K562 (cell line): ENCODE results near the gene GALNT18.

Experiments
- GABPA ChIP-seq: fragments of 200-800 bp; sonication (Bioruptor generic); conservative IDR thresholded peaks from 2 replicates; pipeline ENCODE4 v1.6.1; 2016; ENCODE audit warnings: low read depth, missing genetic modification characterization, missing compliant biosample characterization
- NBN ChIP-seq: fragments of 450-650 bp; IDR thresholded peaks from 2 replicates; pipeline ENCODE4 v1.6.1; 2016; ENCODE audit warnings: low read depth, mild to moderate bottlenecking
- POLR2AphosphoS5 ChIP-seq: IDR thresholded peaks from 2 replicates; pipeline ENCODE4 v1.6.1; 2011; ENCODE audit warnings: mild to moderate bottlenecking, low read depth, low read length, moderate library complexity; ENCODE audit not compliant: control insufficient read depth, insufficient read depth
- STAG1 ChIP-seq: sonication (generic); formaldehyde crosslinking; IDR thresholded peaks from 2 replicates; pipeline ENCODE4 v1.5.0; 2020; ENCODE audit warnings: missing genetic modification reagents, borderline replicate concordance
- ZBTB8A ChIP-seq: fragments of 450-650 bp; IDR thresholded peaks from 2 replicates; pipeline ENCODE4 v1.6.1; 2018; ENCODE audit warnings: mild to moderate bottlenecking, moderate library complexity; ENCODE audit not compliant: partially characterized antibody
- ZNF239 ChIP-seq: fragments of 250-450 bp; sonication (Bioruptor Pico); IDR thresholded peaks from 2 replicates; pipeline ENCODE4 v1.4.0; 2020; ENCODE audit warnings: mild to moderate bottlenecking
- TF ChIP-seq, protein P1 (sequence below): fragments of 250-450 bp; sonication (Bioruptor Pico); IDR thresholded peaks from 2 replicates; pipeline ENCODE4 v1.8.0; 2022; ENCODE audit warnings: inconsistent platforms
- TF ChIP-seq, protein P2 (sequence below): IDR thresholded peaks from 2 replicates; pipeline ENCODE4 v1.6.1; 2011; ENCODE audit warnings: borderline replicate concordance, low read depth, mild to moderate bottlenecking, moderate library complexity, low read length; ENCODE audit not compliant: insufficient read depth, poor library complexity, severe bottlenecking
- TF ChIP-seq, protein P3 (sequence below), 2 experiments: fragments of 150-350 bp in 1 of 2; IDR thresholded peaks; 2 replicates each; pipeline ENCODE4 v1.6.1; 2012 to 2016; ENCODE audit warnings: low read depth in 2 of 2, low read length in 2 of 2, mild to moderate bottlenecking in 1 of 2, moderate library complexity in 1 of 2

DNA sequence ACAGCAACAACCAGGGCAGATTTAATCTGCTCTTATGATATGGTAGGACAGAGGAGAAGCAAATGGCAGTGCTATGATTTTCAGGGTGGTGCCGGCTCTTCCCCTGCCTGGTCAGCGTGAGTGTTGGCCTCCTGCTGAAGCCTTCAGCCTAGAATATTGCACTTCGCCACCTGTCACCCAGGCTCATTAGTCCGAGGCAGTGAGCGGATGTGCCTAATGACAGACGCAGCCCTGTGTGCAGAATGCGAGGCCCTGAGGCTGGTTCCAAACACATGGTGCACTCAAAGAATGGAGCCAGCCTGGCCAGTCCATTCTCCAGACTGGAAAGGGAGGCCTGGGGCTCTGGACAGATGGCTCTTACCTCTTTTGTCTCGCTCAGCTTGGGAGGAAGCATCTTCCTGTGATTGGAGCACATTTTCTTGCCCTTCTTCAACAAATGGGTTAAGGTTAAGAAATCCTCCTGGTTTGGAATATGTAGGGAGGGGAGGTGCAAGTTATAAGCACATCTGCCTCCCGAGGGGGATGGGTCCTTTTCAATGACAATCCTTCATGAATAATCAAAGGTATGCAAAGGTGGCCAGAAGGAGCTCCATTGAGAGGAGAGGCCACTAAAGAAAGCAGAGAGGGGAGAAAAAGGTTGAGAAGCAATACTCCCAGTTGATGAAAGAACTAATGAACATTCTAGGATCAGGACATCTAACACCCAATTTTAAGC, 39.7 kb upstream of the GALNT18 start:
- TF ChIP-seq ZBTB8A (no peak), POLR2AphosphoS5 (no peak), STAG1 (no peak), GABPA (tag) (no peak), ZNF239 (no peak), NBN (no peak)
- TF ChIP-seq, protein P1, sequence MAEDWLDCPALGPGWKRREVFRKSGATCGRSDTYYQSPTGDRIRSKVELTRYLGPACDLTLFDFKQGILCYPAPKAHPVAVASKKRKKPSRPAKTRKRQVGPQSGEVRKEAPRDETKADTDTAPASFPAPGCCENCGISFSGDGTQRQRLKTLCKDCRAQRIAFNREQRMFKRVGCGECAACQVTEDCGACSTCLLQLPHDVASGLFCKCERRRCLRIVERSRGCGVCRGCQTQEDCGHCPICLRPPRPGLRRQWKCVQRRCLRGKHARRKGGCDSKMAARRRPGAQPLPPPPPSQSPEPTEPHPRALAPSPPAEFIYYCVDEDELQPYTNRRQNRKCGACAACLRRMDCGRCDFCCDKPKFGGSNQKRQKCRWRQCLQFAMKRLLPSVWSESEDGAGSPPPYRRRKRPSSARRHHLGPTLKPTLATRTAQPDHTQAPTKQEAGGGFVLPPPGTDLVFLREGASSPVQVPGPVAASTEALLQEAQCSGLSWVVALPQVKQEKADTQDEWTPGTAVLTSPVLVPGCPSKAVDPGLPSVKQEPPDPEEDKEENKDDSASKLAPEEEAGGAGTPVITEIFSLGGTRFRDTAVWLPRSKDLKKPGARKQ, result no peak
- TF ChIP-seq, protein P2, sequence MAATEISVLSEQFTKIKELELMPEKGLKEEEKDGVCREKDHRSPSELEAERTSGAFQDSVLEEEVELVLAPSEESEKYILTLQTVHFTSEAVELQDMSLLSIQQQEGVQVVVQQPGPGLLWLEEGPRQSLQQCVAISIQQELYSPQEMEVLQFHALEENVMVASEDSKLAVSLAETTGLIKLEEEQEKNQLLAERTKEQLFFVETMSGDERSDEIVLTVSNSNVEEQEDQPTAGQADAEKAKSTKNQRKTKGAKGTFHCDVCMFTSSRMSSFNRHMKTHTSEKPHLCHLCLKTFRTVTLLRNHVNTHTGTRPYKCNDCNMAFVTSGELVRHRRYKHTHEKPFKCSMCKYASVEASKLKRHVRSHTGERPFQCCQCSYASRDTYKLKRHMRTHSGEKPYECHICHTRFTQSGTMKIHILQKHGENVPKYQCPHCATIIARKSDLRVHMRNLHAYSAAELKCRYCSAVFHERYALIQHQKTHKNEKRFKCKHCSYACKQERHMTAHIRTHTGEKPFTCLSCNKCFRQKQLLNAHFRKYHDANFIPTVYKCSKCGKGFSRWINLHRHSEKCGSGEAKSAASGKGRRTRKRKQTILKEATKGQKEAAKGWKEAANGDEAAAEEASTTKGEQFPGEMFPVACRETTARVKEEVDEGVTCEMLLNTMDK, result no peak
- TF ChIP-seq, protein P3, sequence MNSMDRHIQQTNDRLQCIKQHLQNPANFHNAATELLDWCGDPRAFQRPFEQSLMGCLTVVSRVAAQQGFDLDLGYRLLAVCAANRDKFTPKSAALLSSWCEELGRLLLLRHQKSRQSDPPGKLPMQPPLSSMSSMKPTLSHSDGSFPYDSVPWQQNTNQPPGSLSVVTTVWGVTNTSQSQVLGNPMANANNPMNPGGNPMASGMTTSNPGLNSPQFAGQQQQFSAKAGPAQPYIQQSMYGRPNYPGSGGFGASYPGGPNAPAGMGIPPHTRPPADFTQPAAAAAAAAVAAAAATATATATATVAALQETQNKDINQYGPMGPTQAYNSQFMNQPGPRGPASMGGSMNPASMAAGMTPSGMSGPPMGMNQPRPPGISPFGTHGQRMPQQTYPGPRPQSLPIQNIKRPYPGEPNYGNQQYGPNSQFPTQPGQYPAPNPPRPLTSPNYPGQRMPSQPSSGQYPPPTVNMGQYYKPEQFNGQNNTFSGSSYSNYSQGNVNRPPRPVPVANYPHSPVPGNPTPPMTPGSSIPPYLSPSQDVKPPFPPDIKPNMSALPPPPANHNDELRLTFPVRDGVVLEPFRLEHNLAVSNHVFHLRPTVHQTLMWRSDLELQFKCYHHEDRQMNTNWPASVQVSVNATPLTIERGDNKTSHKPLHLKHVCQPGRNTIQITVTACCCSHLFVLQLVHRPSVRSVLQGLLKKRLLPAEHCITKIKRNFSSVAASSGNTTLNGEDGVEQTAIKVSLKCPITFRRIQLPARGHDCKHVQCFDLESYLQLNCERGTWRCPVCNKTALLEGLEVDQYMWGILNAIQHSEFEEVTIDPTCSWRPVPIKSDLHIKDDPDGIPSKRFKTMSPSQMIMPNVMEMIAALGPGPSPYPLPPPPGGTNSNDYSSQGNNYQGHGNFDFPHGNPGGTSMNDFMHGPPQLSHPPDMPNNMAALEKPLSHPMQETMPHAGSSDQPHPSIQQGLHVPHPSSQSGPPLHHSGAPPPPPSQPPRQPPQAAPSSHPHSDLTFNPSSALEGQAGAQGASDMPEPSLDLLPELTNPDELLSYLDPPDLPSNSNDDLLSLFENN (IDR thresholded peaks at IDR 0.05; ENCODE audit: low read depth in 2 of 2, low read length in 2 of 2), result no peak
